ENCODE measurements around the gene CHN1. TPM values are rescaled to one million over a fixed set of nuclear protein-coding genes. Genes with fewer than 3 reads are reported as not detected.

Gene CHN1
- total RNA-seq, 4 donors from 2014 or later, result 5.8 to 24.7 (median 9.3) TPM

DNA sequence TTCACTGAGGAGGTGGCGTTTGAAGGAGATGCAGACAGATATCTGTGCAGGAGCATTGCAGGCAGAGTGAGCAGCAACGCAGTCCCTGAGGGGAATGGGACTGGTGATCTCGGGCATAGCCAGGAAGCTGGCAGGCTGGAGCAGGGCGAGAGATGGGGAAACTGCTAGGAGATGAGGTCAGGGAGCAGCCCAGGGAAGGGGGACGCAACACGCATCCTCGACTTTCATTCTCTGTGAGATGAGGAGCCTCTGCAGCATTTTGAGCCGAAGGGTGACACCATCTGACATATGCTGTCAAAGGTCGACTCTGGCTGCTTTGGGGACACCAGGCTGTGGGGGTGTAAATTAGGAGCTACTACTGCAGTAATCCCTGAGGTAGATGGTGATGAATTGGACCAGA lies 236.6 kb downstream of the CHN1 start:
- TF ChIP-seq, protein P1, sequence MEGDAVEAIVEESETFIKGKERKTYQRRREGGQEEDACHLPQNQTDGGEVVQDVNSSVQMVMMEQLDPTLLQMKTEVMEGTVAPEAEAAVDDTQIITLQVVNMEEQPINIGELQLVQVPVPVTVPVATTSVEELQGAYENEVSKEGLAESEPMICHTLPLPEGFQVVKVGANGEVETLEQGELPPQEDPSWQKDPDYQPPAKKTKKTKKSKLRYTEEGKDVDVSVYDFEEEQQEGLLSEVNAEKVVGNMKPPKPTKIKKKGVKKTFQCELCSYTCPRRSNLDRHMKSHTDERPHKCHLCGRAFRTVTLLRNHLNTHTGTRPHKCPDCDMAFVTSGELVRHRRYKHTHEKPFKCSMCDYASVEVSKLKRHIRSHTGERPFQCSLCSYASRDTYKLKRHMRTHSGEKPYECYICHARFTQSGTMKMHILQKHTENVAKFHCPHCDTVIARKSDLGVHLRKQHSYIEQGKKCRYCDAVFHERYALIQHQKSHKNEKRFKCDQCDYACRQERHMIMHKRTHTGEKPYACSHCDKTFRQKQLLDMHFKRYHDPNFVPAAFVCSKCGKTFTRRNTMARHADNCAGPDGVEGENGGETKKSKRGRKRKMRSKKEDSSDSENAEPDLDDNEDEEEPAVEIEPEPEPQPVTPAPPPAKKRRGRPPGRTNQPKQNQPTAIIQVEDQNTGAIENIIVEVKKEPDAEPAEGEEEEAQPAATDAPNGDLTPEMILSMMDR (IDR thresholded peaks at IDR 0.05; ENCODE audit: low read depth), result no peak

DNA sequence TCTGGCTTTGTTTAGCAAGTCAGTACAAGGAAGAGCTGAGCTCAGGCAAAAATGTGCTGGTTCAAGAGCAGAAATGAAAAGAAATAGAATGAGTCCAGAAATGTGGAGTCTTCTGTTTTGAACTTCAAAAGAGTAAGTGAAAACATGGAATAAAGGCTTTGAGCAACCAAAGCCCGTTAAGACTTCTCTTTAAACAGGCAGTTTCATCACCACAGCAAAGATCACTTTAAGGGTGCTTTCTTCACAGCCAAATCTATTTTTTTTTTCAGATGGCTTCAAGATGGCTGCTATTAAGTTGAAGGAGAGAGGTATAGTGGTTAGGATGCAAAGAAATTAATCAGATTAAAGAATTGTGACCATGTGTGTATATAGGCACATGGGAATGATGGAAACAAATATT lies 238.9 kb downstream of the CHN1 start:
- TF ChIP-seq, protein P1 (IDR thresholded peaks at IDR 0.05; ENCODE audit: low read depth), result no peak

DNA sequence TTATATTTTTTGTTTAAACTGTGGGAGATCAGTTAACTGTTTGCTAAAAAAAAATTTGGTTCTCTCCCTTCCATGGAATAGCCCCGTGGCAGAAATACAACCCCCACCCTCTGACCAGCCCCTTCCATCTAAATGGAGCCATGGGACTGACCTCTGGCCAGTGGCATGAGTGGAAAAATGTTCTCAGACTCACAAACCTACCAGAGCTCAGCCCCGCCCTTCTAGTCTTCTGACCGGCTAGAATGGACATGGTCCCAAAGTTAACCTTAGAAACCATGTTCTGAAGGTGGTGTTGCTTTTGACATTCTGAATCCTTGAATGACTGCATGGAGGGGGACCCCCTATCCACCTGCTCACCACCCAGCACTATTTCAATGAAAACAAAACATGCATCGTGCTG lies 239.6 kb downstream of the CHN1 start:
- TF ChIP-seq, protein P1 (IDR thresholded peaks at IDR 0.05; ENCODE audit: low read depth), result no peak

DNA sequence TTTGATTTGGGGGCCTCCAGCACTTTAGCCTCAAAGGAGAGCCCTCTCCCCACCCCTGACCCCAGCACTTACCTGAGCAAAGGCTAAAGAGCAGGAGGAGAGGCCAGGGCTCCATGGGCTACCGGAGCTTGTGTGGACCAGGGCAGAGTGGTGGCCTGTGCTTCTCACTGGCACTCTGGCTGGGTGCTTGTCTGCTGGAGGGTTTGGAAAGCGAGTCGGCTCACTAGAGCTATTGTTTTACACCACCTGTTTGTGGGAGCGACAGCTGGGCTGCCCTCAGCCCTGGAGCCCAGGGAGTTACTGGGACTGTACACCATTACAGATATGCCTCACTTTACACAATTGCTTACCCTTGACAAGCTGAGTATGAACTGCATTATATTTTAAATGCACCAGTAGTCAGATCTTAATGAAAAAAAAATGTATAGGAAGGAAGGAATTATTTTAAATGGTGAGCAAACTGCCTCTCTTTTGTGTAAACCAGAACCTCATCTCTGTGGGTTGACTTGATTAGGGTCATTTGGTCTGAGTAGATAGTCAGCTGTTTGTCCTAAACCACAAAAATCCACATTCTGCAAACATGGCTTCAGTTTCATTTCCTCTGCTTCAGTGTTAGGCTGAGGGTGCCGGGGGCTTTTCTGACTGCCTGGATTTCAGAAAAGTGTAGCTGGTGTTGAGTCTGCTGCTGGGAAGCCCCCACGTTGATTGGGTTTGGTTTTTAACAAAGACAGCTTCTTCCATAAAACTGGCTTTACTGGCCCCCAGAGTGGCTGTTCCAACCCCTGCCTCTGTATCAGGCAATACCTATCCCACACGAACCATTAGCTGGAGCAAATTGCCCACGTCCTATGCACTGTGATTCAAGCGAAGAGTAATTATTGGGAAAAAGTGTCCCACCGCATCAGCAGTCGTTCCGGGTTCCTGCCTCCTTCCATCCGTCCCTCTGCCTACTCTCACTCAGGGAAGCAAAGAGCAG lies 240.6 kb downstream of the CHN1 start, which contains the start of gene CHRNA1:
Gene CHRNA1, minus strand, starts transcription at position 193 of the 976 bp plus-strand sequence. Its CDS starts 78 bp downstream, at position 115.
- TF ChIP-seq, protein P1 (IDR thresholded peaks at IDR 0.05; ENCODE audit: low read depth), result no peak

DNA sequence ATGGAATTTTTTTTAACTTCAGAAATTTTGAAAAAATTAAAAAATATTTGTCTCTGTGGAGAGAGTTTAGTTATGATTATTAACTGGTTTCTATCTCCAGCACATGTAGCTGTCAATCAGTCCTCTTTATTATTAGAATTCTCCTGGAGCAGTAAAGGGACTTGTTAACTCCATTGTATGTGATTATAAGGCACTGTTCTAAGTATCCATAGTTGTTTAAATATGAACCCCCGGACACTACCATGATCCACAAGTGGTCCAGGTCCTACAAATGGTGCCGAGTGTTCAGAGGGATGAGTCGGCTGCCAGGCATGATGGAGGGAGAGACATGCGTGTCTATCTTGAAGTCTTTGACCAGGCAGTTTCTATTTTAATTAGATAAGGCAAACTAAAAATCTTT lies 241.4 kb downstream of the CHN1 start:
- TF ChIP-seq, protein P1 (IDR thresholded peaks at IDR 0.05; ENCODE audit: low read depth), result no peak

DNA sequence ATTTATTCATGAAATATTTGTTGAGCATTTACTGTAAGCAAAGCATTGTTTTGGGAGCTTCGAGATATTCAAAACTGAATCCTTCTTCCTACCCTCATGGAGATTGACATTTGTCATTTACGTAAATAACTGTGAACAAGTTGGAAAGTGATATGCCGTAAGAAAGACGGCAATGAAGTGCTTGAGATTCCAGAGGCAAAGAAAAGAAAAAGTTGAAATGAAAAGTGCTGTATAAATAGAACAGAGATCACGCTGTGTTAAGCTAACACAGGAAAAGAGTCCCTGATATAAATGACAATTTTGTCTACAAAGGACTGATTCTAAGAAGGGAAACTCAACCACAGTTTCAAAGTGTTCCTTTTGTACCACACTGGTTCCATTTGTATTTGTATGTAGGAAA lies 242.7 kb downstream of the CHN1 start:
- TF ChIP-seq, protein P1 (IDR thresholded peaks at IDR 0.05; ENCODE audit: low read depth), result no peak

DNA sequence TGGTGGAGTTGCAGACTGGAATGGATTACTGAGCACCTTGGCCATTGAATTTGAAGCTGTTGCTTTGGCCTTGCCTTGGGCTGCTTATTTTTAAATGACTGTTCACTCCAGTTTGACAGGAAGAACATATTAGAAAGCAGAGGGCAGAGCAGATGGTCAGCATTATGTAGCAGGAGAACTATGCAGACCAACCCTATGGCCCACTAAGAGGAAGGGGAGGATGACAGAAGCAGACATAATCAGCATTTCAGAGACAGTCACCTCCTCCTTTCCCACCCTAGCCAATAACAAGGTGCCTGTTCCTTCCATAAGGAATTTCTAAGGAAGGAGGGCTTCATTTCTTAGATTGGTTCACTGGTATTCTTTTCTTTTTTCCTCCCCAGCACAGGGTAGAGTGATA lies 243.3 kb downstream of the CHN1 start:
- TF ChIP-seq, protein P1 (IDR thresholded peaks at IDR 0.05; ENCODE audit: low read depth), result no peak

Data from subcutaneous adipose tissue (tissue), 4 donors.